ENCODE measurements around the gene AFG3L2.
A peak's percentile ranks its signal among the peaks of the same experiment; 100 is the strongest.

The AFG3L2 gene

GRCh38 chr18:12347895-12348294 lies 29.1 kb downstream of the AFG3L2 start:
- no peak for DNase-seq

DNA sequence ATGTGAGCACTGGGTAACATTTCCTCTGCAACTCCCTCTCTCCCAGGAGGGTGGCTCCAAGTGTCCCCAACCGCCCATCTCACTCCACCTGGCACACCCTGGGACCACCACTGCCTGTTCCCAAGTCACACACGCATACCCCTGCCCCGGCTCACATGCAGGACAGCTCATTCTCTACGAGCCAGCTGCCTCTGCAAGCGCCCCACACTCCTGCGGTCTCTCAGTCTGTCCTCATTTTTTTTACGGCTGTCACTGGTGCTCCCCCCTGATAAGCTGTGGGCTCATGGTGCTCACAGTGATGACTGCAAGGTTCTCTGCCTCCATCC lies 30.8 kb downstream of the AFG3L2 start:
- DNase-seq, result no peak

DNA sequence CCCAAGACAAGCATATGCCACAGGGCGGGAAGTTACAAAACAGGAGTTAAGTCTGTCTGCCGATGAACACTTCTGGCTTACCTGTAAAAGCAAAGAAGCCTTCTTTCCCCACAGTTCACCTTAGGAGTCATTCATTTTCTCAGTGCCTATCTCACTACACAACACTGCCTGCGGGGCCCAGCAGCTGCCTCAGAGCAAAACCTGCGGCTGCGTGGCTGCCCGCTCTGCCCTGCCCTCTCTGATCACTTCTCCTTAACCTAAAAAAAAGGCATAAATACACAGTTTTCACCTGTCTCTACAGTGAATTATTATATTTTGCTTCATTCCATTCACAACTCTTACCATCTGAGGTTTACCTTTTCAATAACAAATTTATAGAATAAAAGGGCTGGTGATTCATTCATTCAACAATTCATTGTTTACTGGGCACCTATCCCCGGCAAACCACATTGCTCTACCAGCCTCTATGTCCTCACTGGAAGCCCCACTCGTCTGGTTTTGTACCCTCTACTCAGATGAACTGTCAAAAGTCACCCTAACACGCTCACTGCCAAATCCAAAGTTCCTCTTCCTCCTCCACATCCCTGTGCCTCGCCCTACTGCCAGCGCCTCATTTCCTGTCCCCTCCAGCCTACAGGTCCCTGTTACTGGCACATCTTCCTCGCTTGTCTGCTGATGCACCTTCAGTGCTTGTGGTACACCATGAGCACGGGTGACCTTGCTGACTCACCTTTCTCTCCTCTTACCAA lies 31.4 kb downstream of the AFG3L2 start:
- DNase-seq, result no peak

DNA sequence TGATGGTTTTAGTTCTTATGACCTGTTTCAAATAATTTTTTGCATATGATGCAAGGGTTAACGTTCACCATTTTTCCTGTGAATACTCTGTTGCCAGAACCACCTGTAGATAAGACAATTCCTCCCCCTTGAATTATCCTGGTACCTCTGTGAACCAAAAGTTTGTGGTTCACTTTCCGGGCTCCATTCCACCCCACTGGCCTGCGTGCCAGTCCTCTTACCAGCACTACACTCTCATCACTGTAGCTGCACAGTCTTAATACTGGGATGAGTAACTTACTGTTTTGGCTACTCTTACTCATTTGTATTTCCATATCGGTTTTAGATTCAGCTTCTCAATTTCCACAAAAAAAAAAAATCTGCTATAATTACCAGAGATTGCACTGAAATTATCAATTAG lies 34.4 kb downstream of the AFG3L2 start:
- no peak for DNase-seq

GRCh38 chr18:12340945-12341660 lies 35.9 kb downstream of the AFG3L2 start:
- no peak for DNase-seq

DNA sequence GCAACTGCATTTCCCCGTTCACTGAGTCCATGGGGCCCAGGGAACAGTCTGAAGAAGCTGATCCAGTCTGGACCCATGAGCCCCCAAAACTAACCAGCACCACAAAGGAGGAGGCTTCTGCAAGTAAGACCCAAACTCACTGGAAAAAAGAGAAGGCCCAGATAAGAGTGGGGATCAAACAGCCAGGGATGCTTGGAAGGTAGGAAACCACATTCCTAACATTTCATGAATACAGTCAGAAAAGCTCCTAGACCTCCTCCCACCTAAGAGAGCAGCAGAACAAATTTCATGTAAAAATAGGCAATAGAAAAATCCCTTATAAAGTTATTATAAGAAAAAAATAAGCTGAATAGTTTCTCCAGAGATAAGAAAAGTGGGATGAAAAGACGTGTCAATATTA lies 38.6 kb downstream of the AFG3L2 start:
- DNase-seq, result no peak

DNA sequence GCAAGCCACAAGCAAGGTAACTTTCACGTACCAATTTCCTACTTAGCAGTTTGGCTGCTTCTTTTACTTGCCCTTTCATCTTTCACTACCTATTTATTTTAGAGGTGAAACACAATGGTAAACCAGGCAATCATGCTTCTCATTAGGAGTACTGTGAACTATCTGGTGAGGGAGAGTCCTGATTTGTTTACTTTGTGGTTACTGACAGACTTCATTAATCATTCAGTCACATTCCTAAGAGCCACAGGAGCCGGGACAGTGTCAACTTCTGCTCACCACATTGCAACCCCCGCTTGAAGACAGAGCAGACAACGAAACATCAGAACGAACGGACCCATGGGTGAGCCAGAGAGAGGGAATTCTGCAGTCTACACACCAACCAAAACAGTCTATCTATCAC lies 40.1 kb downstream of the AFG3L2 start:
- peak; percentile 63 for DNase-seq

GRCh38 chr18:12336171-12336613 lies 40.8 kb downstream of the AFG3L2 start:
- peak; percentile 22 for DNase-seq

GRCh38 chr18:12335503-12335902 lies 41.5 kb downstream of the AFG3L2 start:
- DNase-seq, result no peak

- no peak for DNase-seq
Observed at GRCh38 chr18:12334863-12335262, 42.2 kb downstream of the AFG3L2 start.

GRCh38 chr18:12334366-12334808 lies 42.6 kb downstream of the AFG3L2 start:
- DNase-seq, result peak; percentile 82

GRCh38 chr18:12333506-12334290 lies 43.3 kb downstream of the AFG3L2 start:
- peak; percentile 68 for DNase-seq

DNA sequence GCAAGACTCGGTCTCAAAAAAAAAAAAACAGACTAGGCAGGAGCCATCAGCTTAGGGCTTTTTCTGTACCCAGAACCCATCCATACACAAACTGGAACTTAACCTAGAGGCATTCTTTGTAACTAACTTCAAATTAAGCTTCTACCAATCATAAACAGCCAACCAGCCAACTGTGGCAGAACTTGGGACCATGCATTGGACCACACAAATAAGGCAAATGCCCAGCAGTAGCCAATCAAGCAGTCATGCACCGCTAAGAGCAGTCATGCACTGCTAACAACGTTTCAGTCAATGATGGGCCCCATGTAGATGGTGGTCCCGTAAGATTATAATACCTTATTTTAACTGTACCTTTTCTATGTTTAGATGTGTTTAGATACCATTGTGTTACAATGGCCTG lies 46.3 kb downstream of the AFG3L2 start:
- no peak for DNase-seq

DNA sequence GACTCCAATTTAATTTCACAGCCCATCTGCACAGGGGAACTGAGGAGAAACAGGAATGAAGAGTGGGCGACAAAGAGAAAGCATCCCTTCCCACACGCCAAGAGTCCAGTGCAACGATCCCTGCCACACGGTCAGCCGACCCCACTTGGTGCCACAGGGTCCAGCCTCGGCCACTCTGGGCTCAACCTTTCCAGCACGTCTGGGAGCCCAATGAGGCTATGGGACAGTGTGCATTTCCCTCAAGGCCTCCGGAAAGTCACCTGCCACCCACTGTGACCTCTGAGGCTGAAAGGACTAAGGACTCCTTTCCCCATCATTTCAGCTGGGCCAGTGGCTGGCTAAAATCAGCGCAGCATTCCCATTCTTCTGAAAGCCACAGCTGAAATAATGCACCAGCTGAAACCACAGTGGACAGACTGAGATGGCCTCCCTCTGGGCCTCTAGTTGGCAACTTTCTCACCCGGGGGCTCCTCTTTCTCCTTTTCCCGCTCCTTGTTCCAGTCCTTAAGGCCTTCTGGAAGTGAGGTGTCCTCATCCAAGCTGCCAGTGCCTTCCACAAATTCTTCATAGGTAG lies 47.8 kb downstream of the AFG3L2 start:
- DNase-seq, result no peak

DNA sequence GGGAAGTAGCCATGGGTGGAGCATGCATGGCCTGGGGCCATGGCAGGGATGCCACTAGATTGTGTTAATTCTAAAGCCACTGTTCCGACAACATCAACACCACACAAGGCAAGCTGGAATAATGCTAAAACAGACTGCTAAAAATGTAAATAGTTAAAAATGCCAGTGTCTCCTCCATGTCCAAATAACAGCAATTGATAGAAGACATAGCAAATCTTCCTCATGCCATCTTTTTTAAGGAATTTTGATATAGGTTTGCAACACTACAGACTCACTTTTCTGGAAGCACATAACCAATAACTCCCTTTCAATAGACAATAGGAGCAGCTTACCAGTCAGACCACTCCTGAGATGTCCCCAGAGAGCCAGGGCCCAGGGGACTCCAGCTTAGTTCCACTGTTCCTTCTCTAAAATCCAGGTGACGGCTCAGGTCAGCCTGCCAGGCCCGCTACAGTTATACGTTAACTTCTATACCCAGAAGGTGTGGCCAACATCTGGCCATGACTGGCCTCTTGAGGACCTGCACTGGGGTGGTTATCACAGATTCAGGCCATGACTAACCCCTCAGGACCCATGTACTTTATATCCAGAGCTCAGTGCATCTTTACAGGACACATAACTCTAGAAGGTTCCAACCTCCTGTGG lies 48.7 kb downstream of the AFG3L2 start:
- no peak for DNase-seq

DNA sequence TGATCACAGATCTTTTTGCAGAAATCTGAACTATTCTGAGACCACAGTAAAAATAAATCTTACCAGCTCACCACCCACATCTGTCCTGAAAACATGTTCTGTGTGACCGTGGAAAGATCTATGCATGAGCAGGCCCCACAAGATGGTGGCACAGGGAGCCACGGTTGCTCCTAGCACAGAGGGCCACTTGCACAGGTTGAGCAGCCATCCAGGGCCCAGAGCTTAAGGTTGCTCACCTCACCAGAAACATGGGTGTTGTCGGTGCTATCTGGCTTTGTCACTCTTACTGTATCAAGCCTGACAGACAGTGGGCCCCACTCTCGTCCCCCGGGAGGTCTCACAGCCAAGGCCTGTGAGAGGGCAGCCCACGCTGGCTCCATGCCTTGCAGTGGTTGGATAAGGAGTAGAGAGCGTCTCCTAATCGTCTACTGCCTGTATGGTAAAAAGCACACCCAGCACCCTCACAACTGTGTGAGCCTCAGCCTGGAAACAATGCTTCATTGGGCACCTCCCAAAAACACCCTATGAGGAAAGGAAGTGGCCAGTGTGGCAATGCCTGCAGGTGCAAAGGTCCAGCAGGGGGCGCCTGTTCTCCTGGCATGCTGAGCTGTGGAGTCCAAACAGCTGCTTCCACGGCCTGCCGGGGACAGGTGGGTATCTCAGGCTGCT lies 49.4 kb downstream of the AFG3L2 start:
- no peak for DNase-seq

GRCh38 chr18:12326711-12327460 lies 50.1 kb downstream of the AFG3L2 start:
- no peak for DNase-seq

- no peak for DNase-seq
Observed at GRCh38 chr18:12325726-12326245, 51.2 kb downstream of the AFG3L2 start.

GRCh38 chr18:12324991-12325725 lies 51.9 kb downstream of the AFG3L2 start:
- DNase-seq, result no peak

GRCh38 chr18:12321333-12321732 lies 55.7 kb downstream of the AFG3L2 start:
- no peak for DNase-seq

GRCh38 chr18:12318857-12319256 lies 58.2 kb downstream of the AFG3L2 start:
- DNase-seq, result no peak
